ENCODE measurements around the gene SPECC1L.
"Not testable (repeated sequence)": the region's sequence is repeated elsewhere in the genome, so short reads cannot be mapped to it uniquely, and the experiment has no call there.

SPECC1L gene

GRCh38 chr22:24245584-24246561 is 24.8 kb upstream of the SPECC1L start:
- DNase-seq (ENCODE audit: low spot score) = not testable (repeated sequence)

- no peak for DNase-seq (ENCODE audit: low spot score)
These were observed 23.6 kb upstream of the SPECC1L start for GRCh38 chr22:24247011-24247507.

- peak; percentile 96 for DNase-seq (ENCODE audit: low spot score)
These were observed 22.9 kb upstream of the SPECC1L start for GRCh38 chr22:24247564-24248344.

- DNase-seq (ENCODE audit: low spot score) = not testable (repeated sequence)
These were observed 22.0 kb upstream of the SPECC1L start for GRCh38 chr22:24248611-24249010.

GRCh38 chr22:24249413-24249812 is 21.2 kb upstream of the SPECC1L start:
- DNase-seq (ENCODE audit: low spot score) = not testable (repeated sequence)

GRCh38 chr22:24251286-24251685 is 19.3 kb upstream of the SPECC1L start:
- DNase-seq (ENCODE audit: low spot score) = not testable (repeated sequence)

GRCh38 chr22:24253126-24253525 is 17.5 kb upstream of the SPECC1L start:
- DNase-seq (ENCODE audit: low spot score) = not testable (repeated sequence)

- not testable (repeated sequence) for DNase-seq (ENCODE audit: low spot score)
These were observed 14.5 kb upstream of the SPECC1L start for GRCh38 chr22:24256136-24256535.

GRCh38 chr22:24256736-24257135 is 13.9 kb upstream of the SPECC1L start:
- DNase-seq (ENCODE audit: low spot score) = not testable (repeated sequence)

- not testable (repeated sequence) for DNase-seq (ENCODE audit: low spot score)
These were observed 11.2 kb upstream of the SPECC1L start for GRCh38 chr22:24259459-24259858.

- DNase-seq (ENCODE audit: low spot score) = not testable (repeated sequence)
These were observed 8.4 kb upstream of the SPECC1L start for GRCh38 chr22:24262185-24262749.

- DNase-seq (ENCODE audit: low spot score) = not testable (repeated sequence)
These were observed 7.2 kb upstream of the SPECC1L start for GRCh38 chr22:24263479-24263878.

- not testable (repeated sequence) for DNase-seq (ENCODE audit: low spot score)
These were observed 6.2 kb upstream of the SPECC1L start for GRCh38 chr22:24264329-24264896.

- DNase-seq (ENCODE audit: low spot score) = no peak
These were observed 4.9 kb upstream of the SPECC1L start for GRCh38 chr22:24265734-24266133.

GRCh38 chr22:24266495-24266894 is 4.1 kb upstream of the SPECC1L start:
- not testable (repeated sequence) for DNase-seq (ENCODE audit: low spot score)

- DNase-seq (ENCODE audit: low spot score) = peak; percentile 35
These were observed 789 bp downstream of the SPECC1L start for GRCh38 chr22:24271386-24271854.

GRCh38 chr22:24273031-24273430 is 2.4 kb downstream of the SPECC1L start:
- DNase-seq (ENCODE audit: low spot score) = not testable (repeated sequence)

GRCh38 chr22:24273906-24274305 is 3.3 kb downstream of the SPECC1L start:
- DNase-seq (ENCODE audit: low spot score) = not testable (repeated sequence)

- not testable (repeated sequence) for DNase-seq (ENCODE audit: low spot score)
These were observed 4.2 kb downstream of the SPECC1L start for GRCh38 chr22:24274696-24275405.

GRCh38 chr22:24280363-24280762 is 9.7 kb downstream of the SPECC1L start:
- not testable (repeated sequence) for DNase-seq (ENCODE audit: low spot score)

- no peak for DNase-seq (ENCODE audit: low spot score)
These were observed 11.8 kb downstream of the SPECC1L start for GRCh38 chr22:24282401-24282800.

Measured in HuH-7.5 (cell line).